ENCODE results near the gene CAMK2D.

The CAMK2D gene

GRCh38 chr4:113522433-113522832 is 239.1 kb downstream of the CAMK2D start:
- DNase-seq (ENCODE audit: low spot score): no peak

GRCh38 chr4:113513382-113513781 is 248.2 kb downstream of the CAMK2D start:
- DNase-seq (ENCODE audit: low spot score): no peak

DNA sequence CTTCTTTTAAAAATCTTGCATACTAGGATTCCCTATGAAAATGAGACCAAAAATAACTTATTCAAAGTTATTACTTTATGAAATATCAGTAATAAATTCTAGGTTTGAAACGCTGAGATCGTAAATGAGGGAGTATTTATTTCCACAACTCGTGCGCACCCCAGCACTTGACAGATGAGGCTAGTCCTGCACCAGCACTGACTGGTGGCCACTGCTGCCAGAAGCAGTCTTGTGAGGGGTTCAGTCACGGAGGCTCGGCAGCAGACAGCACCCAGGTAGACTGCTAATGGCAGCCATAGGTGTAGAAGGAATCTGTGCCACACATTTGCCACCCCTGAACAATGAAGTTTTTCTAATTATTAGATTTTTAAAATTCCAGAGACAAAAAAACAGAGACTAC is 248.7 kb downstream of the CAMK2D start:
- no peak for DNase-seq (ENCODE audit: low spot score)

GRCh38 chr4:113511944-113512343 is 249.6 kb downstream of the CAMK2D start:
- no peak for DNase-seq (ENCODE audit: low spot score)

DNA sequence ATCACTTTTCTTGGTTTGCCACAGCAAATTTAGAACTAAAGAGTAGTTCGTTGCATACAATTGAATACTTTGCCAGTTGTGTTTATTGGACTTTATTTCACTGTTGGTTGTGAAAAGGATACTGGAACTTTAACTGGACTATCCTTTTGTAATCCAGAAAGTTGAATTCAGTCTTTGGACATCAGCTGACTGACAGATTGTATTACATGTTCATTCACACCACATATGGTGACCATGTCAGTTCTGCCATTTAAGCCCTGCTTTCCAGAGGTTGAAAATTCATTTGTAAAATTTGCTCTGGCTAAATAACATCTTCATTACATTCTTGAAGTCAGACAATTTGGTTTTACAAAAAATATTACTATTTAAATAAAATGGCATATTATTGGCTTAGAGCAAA is 251.7 kb downstream of the CAMK2D start:
- DNase-seq (ENCODE audit: low spot score): no peak

- DNase-seq (ENCODE audit: low spot score): no peak
Observed at GRCh38 chr4:113505044-113505443, 256.5 kb downstream of the CAMK2D start.

DNA sequence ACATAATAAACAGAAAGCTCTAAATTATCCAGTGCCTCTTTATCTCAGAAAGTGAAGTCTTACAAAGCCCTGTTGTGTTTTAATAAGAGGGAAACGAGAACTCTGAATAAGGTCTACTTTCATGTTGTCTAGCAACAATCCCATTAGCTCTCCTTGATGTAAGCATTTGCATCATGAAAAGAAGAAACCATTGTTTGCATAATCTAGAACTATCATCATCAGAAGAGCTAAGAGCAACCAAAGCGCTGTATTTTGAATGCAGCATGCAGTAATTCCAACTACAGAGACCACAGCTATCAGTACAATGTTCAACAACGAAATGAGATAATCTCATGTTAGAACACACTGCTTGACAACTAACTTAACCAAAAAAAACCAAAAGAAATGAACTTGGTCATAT is 257.1 kb downstream of the CAMK2D start:
- no peak for DNase-seq (ENCODE audit: low spot score)

- no peak for DNase-seq (ENCODE audit: low spot score)
Observed at GRCh38 chr4:113503691-113504090, 257.8 kb downstream of the CAMK2D start.

DNA sequence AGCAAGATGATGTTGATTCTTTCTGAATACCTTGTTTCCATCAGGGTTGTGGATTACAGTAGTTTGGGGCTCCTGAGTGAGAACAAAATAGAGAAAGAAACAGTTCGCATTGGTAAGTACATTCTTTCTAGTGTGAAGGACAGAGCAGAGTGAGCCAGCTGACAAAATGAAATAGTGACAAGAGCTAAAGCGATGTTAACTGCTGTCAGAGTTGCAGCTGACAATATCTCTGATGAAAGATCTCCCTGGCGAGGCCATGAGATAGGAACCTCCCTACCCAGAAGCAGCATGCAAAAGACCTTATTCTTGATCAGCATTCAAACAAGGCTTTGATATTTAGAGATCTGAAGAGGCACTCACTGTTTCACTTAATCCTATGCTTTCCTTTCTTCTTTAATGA is 258.6 kb downstream of the CAMK2D start:
- DNase-seq (ENCODE audit: low spot score): no peak

DNA sequence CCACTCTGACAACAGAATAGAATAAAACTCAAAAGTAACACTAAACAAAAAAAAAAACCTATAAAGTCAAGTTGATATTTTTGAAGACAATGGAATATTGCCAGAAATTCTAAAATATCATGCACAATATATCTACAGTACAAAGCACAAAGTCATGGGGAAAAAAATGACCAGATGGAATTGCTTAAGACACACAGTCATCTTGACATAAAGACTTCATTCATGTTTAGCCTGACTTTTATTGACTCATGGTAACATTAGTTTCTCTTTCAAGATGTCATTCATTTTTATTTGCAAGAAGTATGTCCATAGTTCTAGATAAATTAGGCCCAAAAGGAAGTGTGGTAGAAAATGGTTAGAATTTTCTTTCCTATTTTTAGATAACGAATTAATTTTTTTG is 259.1 kb downstream of the CAMK2D start:
- no peak for DNase-seq (ENCODE audit: low spot score)

DNA sequence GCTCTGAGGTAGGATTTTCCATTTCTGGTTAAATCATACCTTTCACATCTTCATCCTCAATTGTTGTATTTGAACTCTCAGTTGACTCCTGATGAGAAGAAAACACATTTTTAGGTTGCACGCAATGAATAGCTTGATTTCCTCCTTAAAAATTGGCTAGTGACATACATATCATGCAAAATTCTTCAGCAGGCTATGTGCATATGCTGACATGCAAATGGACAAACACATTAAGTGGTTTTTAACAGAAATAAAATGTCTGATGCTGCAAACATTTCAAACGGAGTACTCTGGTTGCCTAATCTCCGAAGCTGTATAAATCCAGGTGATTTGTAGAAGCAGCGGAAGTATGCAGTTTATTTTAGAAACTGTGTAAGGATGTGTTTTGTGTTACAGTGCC is 261.1 kb downstream of the CAMK2D start:
- DNase-seq (ENCODE audit: low spot score): no peak

- DNase-seq (ENCODE audit: low spot score): no peak
Observed at GRCh38 chr4:113499696-113500095, 261.8 kb downstream of the CAMK2D start.

GRCh38 chr4:113499166-113499565 is 262.4 kb downstream of the CAMK2D start:
- DNase-seq (ENCODE audit: low spot score): no peak

GRCh38 chr4:113497154-113497884 is 264.2 kb downstream of the CAMK2D start:
- DNase-seq (ENCODE audit: low spot score): no peak

- no peak for DNase-seq (ENCODE audit: low spot score)
Observed at GRCh38 chr4:113496698-113497097, 264.8 kb downstream of the CAMK2D start.

GRCh38 chr4:113495790-113496189 is 265.7 kb downstream of the CAMK2D start:
- no peak for DNase-seq (ENCODE audit: low spot score)

DNA sequence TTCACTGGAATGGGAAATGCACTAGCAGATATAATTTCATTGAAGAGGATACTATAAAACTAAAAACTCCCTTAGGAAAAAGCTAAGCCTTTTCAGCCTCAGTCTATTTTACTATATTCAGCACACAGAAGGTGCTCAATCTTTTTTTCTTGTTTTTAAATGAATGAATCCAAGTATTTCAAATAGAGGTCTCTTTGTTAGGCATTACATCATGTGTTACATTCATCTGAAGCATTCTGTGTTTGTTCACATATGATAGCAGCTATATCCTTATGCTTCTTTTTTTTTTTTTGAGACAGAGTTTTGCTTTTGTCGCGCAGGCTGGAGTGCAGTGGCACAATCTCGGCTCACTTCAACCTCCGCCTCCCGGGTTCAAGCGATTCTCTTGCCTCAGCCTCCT is 278.4 kb downstream of the CAMK2D start:
- no peak for DNase-seq (ENCODE audit: low spot score)

GRCh38 chr4:113482325-113482724 is 279.2 kb downstream of the CAMK2D start:
- no peak for DNase-seq (ENCODE audit: low spot score)

DNA sequence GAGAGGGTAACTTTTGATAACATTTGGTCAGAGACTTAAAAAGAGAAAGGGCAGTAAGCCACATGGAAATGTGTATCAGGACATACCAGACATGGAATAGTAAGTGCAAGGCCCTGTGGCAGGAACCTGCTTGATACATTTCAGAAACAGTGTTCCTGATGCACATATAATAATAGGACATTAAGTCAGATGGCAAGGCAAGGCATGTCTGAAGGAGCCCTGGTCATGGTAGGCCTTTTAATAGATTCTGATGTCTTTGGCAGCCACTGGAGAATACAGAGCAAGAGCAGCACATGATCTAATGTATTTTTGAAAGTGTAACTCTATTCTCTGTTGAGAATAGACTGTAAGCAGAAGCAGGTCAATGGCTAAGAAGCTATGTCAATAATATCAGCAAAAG is 279.7 kb downstream of the CAMK2D start:
- no peak for DNase-seq (ENCODE audit: low spot score)

DNA sequence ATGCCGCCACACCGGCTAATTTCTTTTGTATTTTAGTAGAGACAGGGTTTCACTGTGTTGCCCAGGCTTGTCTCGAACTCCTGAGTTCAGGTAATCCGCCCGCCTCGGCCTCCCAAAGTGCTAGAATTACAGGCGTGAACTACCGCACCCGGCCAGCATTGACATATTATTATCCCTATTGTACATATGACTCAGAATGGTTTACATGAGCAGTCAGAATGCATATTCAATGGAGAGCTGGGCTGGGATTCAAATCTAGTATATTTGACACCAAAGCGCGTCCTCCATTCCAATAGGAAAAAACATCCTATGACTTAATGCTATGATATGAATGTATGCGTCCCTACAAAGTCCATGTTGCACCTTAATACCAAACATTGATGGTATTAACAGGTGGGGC is 281.4 kb downstream of the CAMK2D start:
- no peak for DNase-seq (ENCODE audit: low spot score)

GRCh38 chr4:113478032-113478431 is 283.5 kb downstream of the CAMK2D start:
- no peak for DNase-seq (ENCODE audit: low spot score)

GRCh38 chr4:113476800-113477199 is 284.7 kb downstream of the CAMK2D start:
- no peak for DNase-seq (ENCODE audit: low spot score)

DNA sequence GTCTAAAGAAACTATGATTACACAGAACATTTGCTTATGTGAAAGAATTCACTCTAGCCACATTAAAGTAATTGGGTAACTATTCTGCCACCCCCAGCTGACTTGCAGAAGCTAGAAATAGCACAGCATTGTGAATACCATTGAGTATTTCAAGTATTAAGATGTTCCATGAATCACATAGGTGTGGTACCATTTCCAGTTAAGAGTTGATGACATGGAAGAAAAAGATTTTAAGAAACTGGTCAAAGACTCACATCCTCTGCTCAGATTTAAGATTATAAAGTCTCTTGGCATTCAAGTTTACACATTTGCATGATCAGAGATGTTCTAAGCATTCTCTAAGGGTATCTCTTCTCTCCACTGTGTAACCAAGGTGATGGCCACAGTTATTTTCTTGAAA is 287.5 kb downstream of the CAMK2D start:
- DNase-seq (ENCODE audit: low spot score): no peak

GRCh38 chr4:113472864-113473263 is 288.7 kb downstream of the CAMK2D start:
- no peak for DNase-seq (ENCODE audit: low spot score)
